NB4 (cell line): ENCODE measurements around the gene PTCH1.

Experiments used
- DNase-seq: peaks from one replicate; pipeline ENCODE4 v3.0.0; 2010; ENCODE audit warnings: low read depth
- H3K4me3 ChIP-seq: one replicate; pipeline ENCODE4 v1.5.1; 2011; ENCODE audit warnings: mild to moderate bottlenecking, low read depth, low read length, moderate library complexity
- MAX ChIP-seq: IDR thresholded peaks from 2 replicates; pipeline ENCODE4 v1.6.1; 2011; ENCODE audit warnings: low read depth, low read length
- MYC ChIP-seq: IDR thresholded peaks from 2 replicates; pipeline ENCODE4 v1.6.1; 2011; ENCODE audit warnings: low read depth, low read length
- POLR2A ChIP-seq: IDR thresholded peaks from 2 replicates; pipeline ENCODE4 v1.6.1; 2011; ENCODE audit warnings: mild to moderate bottlenecking; ENCODE audit not compliant: insufficient read length; ENCODE audit errors: extremely low read depth
- TF ChIP-seq, protein P1 (sequence below): IDR thresholded peaks from one replicate; pipeline ENCODE4 v1.5.1; 2012; ENCODE audit warnings: low read depth, low read length

PTCH1 gene

DNA sequence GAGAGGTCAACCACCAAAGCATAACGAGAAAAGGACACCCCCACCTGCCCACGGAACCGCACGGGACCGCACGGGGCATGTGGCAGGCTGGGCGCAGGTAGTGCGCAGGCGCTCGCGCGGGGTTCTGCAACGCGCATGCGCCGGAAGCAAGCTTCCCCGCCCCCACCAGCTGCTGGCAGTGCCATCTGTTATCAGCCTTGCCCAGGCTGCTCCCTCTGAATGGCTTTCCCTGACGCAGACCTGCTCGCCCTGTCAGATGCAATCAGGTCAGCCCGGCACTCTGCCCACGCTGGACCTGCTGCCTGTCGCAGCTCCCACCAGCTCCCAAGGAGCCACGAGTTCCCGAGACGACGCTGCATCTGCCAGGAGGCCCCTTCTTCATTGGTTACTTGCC lies 22.8 kb downstream of the PTCH1 start:
- peak; percentile 64 for DNase-seq
- peak overlapping the region; percentile 56 for H3K4me3 ChIP-seq
- TF ChIP-seq, protein P1, sequence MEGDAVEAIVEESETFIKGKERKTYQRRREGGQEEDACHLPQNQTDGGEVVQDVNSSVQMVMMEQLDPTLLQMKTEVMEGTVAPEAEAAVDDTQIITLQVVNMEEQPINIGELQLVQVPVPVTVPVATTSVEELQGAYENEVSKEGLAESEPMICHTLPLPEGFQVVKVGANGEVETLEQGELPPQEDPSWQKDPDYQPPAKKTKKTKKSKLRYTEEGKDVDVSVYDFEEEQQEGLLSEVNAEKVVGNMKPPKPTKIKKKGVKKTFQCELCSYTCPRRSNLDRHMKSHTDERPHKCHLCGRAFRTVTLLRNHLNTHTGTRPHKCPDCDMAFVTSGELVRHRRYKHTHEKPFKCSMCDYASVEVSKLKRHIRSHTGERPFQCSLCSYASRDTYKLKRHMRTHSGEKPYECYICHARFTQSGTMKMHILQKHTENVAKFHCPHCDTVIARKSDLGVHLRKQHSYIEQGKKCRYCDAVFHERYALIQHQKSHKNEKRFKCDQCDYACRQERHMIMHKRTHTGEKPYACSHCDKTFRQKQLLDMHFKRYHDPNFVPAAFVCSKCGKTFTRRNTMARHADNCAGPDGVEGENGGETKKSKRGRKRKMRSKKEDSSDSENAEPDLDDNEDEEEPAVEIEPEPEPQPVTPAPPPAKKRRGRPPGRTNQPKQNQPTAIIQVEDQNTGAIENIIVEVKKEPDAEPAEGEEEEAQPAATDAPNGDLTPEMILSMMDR, result no peak
- peak; percentile 23 for TF ChIP-seq MAX
- peak; percentile 32 for TF ChIP-seq POLR2A

DNA sequence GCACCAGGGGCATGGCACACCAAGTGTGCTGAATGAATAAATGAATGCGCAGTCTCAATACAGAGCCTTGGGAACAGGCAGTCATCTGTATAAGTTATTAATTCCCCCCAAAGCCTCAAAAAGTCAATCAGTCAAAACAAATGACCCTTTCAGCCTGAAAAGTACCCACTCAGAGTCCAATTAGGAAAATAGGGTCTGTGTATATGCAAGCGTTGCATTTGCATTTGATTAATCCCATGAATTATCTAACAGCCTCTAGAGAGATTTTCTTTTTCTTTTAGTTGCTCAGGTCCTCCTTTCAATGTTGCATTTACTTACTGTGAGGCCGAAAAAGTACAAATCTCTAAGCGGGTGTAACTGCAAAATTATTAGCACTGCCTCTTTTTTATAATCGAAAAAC lies 23.4 kb downstream of the PTCH1 start:
- peak overlapping the region; percentile 56 for H3K4me3 ChIP-seq
- TF ChIP-seq, protein P1, result no peak
- TF ChIP-seq POLR2A (no peak), MAX (no peak), MYC (no peak)
- no peak for DNase-seq

- H3K4me3 ChIP-seq, result no peak overlapping the region
- no peak for DNase-seq
- TF ChIP-seq POLR2A (no peak), MAX (no peak), MYC (no peak)
- TF ChIP-seq, protein P1, result no peak
These were observed 25.0 kb downstream of the PTCH1 start for GRCh38 chr9:95491543-95492320.

DNA sequence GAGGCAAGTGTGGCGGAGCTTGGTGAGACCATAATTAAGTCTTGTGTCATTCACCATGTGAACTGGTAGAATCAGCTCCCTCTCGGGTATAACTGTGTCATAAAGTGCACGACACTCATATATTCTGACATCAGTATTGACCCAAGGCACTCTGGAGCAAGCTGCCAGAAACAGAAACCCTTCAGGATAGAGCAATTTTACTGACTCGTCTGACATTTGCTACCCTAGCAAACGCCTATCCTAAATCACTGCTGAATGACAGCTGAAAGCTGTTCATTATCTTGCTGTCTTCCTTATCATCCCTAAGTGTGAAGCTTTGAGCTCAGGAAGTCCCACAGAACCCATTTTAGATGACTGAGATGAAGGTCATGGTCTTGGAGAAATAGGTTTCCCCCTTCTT lies 27.8 kb downstream of the PTCH1 start:
- H3K4me3 ChIP-seq, result no peak overlapping the region
- DNase-seq, result no peak
- TF ChIP-seq MAX (no peak), POLR2A (no peak), MYC (no peak)
- TF ChIP-seq, protein P1, result no peak

GRCh38 chr9:95486318-95486717 lies 30.5 kb downstream of the PTCH1 start:
- TF ChIP-seq, protein P1, result no peak
- TF ChIP-seq POLR2A (no peak), MYC (no peak), MAX (no peak)
- no peak for DNase-seq
- no peak overlapping the region for H3K4me3 ChIP-seq

GRCh38 chr9:95484225-95484624 lies 32.5 kb downstream of the PTCH1 start:
- no peak for DNase-seq
- no peak overlapping the region for H3K4me3 ChIP-seq
- TF ChIP-seq, protein P1, result no peak
- TF ChIP-seq POLR2A (no peak), MYC (no peak), MAX (no peak)
